Lower lobe of right lung (tissue), 2 donors: ENCODE data around the gene DCUN1D1. TPM values are rescaled to one million over a fixed set of nuclear protein-coding genes. Genes with fewer than 3 reads are reported as not detected.
"Not testable (repeated sequence)": the region's sequence is repeated elsewhere in the genome, so short reads cannot be mapped to it uniquely, and the experiment has no call there.

Experiments used
- ATAC-seq, 2 donors: fragments of 200-7000 bp; cut with Tn5 transposase; one replicate each; pipeline ENCODE4 v1.9.1; 2020 to 2022; ENCODE audit warnings: mild to moderate bottlenecking in 2 of 2, moderate library complexity in 2 of 2
- DNase-seq: peaks from one replicate; pipeline ENCODE4 v3.0.0-alpha.2; 2020
- H3K27ac ChIP-seq: fragments of 200-600 bp; one replicate; pipeline ENCODE4 v1.8.0; 2022
- H3K27me3 ChIP-seq: fragments of 200-600 bp; one replicate; pipeline ENCODE4 v1.8.0; 2022; ENCODE audit warnings: low read depth
- H3K36me3 ChIP-seq: fragments of 200-600 bp; one replicate; pipeline ENCODE4 v1.8.0; 2022; ENCODE audit warnings: mild to moderate bottlenecking
- H3K4me1 ChIP-seq: fragments of 200-600 bp; one replicate; pipeline ENCODE4 v1.8.0; 2022
- H3K4me3 ChIP-seq: fragments of 200-600 bp; one replicate; pipeline ENCODE4 v1.8.0; 2022; ENCODE audit warnings: mild to moderate bottlenecking
- H3K9me3 ChIP-seq: fragments of 200-600 bp; one replicate; pipeline ENCODE4 v1.8.0; 2022
- intact Hi-C: fragments of 100-400 bp; cut with DNase I; formaldehyde crosslinking; loops from one replicate; pipeline ENCODE4 v1.11.0; 2022
- total RNA-seq: library from RNA; stranded (reverse); fragmentation: NEBNext Ultra II Directional; extraction: Animal tissue kit (Norgen Biotek cat#: 25700); gene quantifications from one replicate; pipeline ENCODE4 v1.2.1, GENCODE V29; 2021
- TF ChIP-seq, protein P1 (sequence below): fragments of 200-600 bp; IDR thresholded peaks from one replicate; pipeline ENCODE4 v1.8.0; 2022; ENCODE audit warnings: antibody characterized with exemption, mild to moderate bottlenecking
- donor health status: DM: no; HTN: yes; CAD: no; lungs with severe emphysema.

The DCUN1D1 gene
- total RNA-seq, 1 donor from 2014 or later = 53.2 TPM

DNA sequence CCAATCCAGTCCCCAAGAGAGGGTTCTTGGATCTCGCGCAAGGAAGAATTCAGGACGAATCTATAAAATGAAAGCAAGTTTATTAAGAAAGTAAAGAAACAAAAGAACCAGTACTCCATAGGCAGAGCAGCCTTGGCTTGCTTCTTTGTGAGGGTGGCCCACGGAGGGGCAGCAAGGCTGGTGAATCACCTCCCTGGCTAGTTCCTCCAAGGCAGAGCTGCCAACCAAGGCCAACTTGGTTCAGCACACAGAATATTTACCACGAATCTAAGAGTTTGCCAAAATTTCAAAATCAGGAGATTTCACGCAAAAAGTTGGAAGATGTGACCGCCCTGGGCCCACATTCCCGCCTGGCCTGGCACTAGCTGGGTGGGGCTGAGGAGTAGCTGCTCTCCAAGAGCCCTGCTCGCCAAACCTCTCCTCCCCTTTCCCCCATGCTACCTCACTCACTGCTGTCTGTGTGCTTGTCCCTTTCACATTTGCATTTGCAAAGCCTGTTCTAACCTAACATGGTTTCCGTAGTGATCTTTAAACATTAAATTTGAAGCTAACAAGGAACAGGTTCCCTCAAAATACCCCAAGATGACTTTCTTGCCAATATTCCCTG lies 26.2 kb upstream of the DCUN1D1 start:
- no peak for ATAC-seq
- TF ChIP-seq, protein P1, sequence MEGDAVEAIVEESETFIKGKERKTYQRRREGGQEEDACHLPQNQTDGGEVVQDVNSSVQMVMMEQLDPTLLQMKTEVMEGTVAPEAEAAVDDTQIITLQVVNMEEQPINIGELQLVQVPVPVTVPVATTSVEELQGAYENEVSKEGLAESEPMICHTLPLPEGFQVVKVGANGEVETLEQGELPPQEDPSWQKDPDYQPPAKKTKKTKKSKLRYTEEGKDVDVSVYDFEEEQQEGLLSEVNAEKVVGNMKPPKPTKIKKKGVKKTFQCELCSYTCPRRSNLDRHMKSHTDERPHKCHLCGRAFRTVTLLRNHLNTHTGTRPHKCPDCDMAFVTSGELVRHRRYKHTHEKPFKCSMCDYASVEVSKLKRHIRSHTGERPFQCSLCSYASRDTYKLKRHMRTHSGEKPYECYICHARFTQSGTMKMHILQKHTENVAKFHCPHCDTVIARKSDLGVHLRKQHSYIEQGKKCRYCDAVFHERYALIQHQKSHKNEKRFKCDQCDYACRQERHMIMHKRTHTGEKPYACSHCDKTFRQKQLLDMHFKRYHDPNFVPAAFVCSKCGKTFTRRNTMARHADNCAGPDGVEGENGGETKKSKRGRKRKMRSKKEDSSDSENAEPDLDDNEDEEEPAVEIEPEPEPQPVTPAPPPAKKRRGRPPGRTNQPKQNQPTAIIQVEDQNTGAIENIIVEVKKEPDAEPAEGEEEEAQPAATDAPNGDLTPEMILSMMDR = no peak
- intact Hi-C loops = no loop called here
- Histone ChIP-seq H3K4me1 (no peaks in the 10 kb centered on the region), H3K27me3 (no peaks in the 10 kb centered on the region), H3K27ac (no peak overlapping the region), H3K9me3 (no peaks in the 10 kb centered on the region), H3K4me3 (no peak overlapping the region), H3K36me3 (no peaks in the 10 kb centered on the region)
- DNase-seq = no peak

- intact Hi-C loops = no loop called here
- ATAC-seq = peak in 1 of 2 donors; percentile 35
Measured at GRCh38 chr3:182999767-183000166, 19.4 kb upstream of the DCUN1D1 start.

DNA sequence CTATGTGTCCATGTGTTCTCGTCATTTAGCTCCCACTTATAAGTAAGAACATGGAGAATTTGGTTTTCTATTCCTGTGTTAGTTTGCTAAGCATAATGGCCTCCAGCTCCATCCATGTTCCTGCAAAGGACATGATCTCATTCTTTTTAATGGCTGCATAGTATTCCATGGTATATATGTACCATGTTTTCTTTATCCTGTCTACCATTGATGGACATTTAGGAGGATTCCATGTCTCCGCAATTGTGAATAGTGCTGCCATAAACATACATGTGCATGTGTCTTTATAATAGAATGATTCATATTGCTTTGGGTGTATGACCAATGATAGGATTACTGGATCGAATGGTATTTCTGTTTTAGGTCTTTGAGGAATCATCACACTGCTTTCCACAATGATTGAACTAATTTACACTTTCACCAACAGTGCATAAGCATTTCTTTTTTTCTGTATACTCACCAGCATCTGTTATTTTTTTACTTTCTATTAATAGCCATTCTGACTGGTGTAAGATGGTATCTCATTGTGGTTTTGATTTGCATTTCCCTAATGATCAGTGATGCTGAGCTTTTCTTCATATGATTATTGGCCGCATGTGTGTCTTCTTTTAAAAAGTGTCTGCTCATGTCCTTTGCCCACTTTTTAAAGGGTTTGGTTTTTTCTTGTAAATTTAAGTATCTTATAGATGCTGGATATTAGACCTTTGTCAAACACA lies 13.3 kb upstream of the DCUN1D1 start:
- intact Hi-C loops, H3K4me3 ChIP-seq, H3K27me3 ChIP-seq, ATAC-seq, H3K27ac ChIP-seq, H3K36me3 ChIP-seq, DNase-seq, H3K4me1 ChIP-seq: not testable (repeated sequence)
- H3K9me3 ChIP-seq = peaks cover 11% of the 10 kb centered on the region

More at GRCh38 chr3:182999767-183000166, 19.4 kb upstream of the DCUN1D1 start:
- Histone ChIP-seq H3K27ac (no peak overlapping the region), H3K9me3 (peaks cover 5% of the 10 kb centered on the region), H3K4me1 (no peaks in the 10 kb centered on the region), H3K4me3 (no peak overlapping the region), H3K27me3 (no peaks in the 10 kb centered on the region), H3K36me3 (no peaks in the 10 kb centered on the region)
- TF ChIP-seq, protein P1 = no peak
- DNase-seq = no peak

DNA sequence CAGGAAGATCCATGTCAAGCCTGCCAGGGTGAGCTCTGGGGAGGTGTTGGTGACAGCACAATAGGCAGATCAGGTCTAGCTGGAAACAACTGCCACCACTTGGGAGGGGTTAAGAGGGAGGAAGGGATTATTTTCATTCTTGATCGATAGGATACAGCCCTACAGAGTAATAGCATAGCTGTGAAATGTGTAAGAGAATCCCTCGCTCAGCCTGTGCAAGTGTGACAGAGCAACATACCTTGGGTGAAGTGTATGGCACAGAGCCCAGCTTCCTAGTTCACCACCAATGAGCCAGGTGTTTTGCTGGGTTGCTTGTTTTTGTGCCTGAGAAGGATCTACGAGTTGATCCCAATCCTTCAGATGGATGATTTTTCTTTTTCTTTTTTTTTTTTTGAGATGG lies 9.2 kb upstream of the DCUN1D1 start:
- peaks cover 4% of the 10 kb centered on the region for H3K9me3 ChIP-seq
- no peak overlapping the region for H3K4me3 ChIP-seq
- ATAC-seq = peak; percentile 67 to 71
- TF ChIP-seq, protein P1 = no peak
- intact Hi-C loops = no loop called here
- H3K4me1 ChIP-seq = no peaks in the 10 kb centered on the region
- H3K36me3 ChIP-seq = no peaks in the 10 kb centered on the region
- H3K27me3 ChIP-seq = no peaks in the 10 kb centered on the region
- DNase-seq = no peak
- H3K27ac ChIP-seq = no peak overlapping the region

- H3K9me3 ChIP-seq = no peaks in the 10 kb centered on the region
- peaks cover 2% of the 10 kb centered on the region for H3K4me1 ChIP-seq
- H3K36me3 ChIP-seq = no peaks in the 10 kb centered on the region
- no peak for DNase-seq
- no peaks in the 10 kb centered on the region for H3K27me3 ChIP-seq
- TF ChIP-seq, protein P1 = no peak
- H3K27ac ChIP-seq = no peak overlapping the region
- intact Hi-C loops = no loop called here
- no peak overlapping the region for H3K4me3 ChIP-seq
- ATAC-seq = no peak
Measured at GRCh38 chr3:182986021-182986420, 5.7 kb upstream of the DCUN1D1 start.

GRCh38 chr3:182983876-182984275 lies 3.5 kb upstream of the DCUN1D1 start:
- Histone ChIP-seq H3K4me1 (peaks cover 10% of the 10 kb centered on the region), H3K27me3 (no peaks in the 10 kb centered on the region), H3K36me3 (no peaks in the 10 kb centered on the region), H3K4me3 (no peak overlapping the region), H3K27ac (no peak overlapping the region), H3K9me3 (no peaks in the 10 kb centered on the region)
- intact Hi-C loops = no loop called here
- TF ChIP-seq, protein P1 = no peak
- DNase-seq (no peak), ATAC-seq (no peak)
